Stimulated activated CD4-positive, alpha-beta T cell treated with anti-CD3 and anti-CD28 coated beads, TNF-alpha, amount 100 ng/mL, for 24 hours (primary cell): ENCODE results near the gene KDM5B.
"Not testable (repeated sequence)": the region's sequence is repeated elsewhere in the genome, so short reads cannot be mapped to it uniquely, and the experiment has no call there.

Source experiments
- DNase-seq, 3 experiments: peaks; one replicate each; pipeline ENCODE4 v3.0.0-alpha.2; 2020; ENCODE audit warnings: low read depth in 3 of 3

KDM5B gene

DNA sequence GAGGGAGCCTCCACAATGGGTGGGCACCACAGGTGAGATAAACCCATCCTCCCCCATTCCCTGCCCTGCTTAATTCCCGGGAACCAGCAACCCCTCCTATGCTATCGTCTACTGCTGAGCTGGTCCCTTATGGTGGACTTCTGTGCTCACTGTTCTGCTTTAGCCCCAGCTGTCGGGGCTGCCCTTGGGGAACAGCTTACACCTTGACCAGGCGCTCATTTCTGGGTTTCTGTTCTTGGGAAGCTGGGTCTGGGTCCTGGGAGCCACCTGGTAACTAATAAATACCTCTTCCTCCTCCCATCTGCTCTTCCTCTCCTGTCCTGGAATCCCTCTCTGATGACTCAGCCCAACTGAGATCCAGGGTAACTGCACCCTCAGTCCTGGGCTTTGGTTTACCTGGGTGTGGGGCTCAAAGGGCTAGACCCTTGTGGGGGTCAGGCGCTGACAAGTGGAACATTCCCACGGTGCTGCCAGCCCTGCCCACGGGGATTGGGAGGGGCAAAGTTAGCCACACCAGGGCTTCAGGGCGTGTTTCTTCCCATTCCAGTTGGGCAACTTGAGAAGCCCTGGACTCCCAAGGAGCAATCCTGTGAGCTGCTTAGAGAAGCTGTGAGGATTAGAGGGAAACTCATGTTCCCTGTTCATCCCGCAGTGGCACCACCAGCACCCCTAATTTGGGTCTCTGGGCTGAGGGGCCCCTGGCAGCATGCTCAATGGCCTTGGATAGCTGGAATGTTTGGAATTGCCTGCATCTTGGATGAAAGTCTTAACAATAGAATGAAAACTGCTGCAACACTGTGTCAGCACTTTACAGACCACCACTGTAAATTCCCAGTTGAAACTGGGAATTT is 4.2 kb upstream of the KDM5B start:
- DNase-seq: no peak

- DNase-seq: peak in 1 of 3 experiments; percentile 50
Observed at GRCh38 chr1:202811296-202812175, 3.3 kb upstream of the KDM5B start.

DNA sequence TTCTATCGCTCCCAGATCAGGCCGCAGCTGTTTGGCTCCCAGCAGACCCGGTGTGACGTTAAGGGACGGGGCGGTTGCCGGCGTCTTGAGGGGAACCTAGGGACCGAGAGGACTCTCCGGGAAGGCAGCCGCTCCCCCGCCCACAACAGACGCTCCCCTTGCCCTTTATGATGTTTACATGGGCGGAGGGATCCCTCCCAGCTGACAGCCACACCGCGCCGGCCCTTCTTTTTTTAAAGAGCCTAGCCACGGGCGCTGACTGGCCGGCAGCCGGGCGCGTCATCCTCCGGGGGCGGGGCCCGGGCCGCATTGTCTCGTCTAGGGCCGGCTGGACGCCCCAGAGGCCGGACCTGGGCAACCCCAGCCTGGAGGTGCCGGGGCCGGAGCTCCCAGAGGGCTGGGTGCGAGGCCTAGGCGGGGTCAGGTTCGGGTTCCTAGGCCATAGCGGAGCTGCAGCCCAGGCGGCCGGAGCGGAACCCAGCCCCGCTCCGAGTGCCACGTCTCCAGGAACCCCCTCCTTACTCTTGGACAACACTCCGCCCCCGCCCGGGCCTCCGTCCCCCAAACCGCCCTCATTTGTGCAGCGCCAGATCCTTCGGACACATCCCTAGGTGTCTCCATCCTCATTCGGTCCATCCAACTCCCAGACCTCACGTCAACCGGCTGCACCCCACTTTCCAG is 2.5 kb upstream of the KDM5B start, which contains the start of gene PCAT6:
TSS of gene PCAT6 (plus strand) at position 340 of the 681 bp plus-strand sequence.
- peak; percentile 72 to 87 (median 78) for DNase-seq

DNA sequence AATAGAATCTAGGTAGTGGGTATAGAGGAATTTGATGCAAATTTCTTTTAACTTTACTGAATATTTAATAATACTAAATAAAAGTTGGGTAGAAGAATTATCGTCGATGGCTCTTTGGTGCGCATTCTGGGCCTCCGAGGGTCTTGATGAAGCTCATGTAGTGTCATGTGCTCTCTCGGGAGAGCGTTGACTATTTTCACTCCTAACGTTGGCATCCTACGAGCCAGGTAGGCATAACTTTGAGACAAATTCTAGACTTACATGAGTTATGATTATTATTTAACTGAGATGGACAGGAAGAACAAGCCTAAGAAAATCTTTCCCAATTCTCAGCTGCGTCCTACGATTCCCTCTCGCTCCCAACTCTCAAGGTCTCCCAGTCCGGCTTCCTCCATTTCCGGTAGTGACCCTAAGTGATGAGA is 2.0 kb upstream of the KDM5B start:
- DNase-seq: no peak

- DNase-seq: no peak
Observed at GRCh38 chr1:202809597-202810159, 1.5 kb upstream of the KDM5B start.

GRCh38 chr1:202807451-202807925 is 733 bp downstream of the KDM5B start:
- DNase-seq: peak in 2 of 3 experiments; percentile 16 to 46

DNA sequence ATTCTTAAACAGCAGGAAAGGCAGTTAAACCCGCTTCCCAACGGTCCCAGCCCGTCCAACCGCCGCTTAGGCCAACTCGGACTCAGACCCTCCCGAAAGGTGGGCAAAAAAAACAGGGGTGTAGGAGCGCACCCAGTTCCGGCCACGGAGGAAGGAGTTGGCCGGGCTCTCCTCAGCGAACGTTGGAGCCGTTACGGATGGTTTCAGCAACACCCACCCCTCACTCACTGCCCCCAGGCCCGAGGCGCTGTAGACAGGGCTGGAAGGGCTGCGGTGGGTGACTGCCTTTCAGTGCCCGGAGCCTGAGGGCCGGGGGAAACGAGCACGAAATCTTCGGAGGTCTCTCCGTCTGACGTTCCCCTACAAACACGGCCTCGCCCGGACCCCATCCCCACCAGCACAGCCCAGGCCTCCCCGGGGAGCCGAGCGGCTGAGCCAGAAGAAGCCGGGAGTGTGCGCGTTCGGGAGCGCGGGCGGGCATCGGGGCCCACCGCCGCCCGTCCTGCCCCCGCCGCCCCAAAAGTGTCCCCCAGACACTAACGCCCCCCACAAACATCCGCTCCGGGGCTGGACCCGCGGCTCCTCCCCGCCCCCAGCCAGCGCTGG is 1.3 kb downstream of the KDM5B start:
- peak in 1 of 3 experiments; percentile 17 for DNase-seq

- peak in 1 of 3 experiments; percentile 13 for DNase-seq
Observed at GRCh38 chr1:202805886-202806844, 2.1 kb downstream of the KDM5B start.

DNA sequence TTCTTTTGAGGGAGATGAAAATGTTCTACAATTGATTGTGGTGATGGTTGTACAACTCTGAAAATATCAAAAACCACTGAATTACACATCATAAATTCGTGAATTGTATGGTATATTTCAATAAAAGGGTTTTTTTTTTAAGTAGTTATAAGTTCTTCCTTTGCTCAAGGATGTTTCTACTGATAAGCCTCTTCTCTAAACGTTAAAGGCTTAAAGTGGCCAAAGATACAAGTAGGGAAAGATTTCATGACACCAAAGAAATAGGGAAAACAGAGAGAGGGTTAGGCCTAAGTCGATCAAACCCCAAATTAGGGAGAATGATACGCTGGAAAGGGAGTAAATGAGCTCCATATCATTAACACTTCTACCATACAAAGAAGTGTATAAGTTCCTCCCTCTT is 4.1 kb downstream of the KDM5B start:
- no peak for DNase-seq

DNA sequence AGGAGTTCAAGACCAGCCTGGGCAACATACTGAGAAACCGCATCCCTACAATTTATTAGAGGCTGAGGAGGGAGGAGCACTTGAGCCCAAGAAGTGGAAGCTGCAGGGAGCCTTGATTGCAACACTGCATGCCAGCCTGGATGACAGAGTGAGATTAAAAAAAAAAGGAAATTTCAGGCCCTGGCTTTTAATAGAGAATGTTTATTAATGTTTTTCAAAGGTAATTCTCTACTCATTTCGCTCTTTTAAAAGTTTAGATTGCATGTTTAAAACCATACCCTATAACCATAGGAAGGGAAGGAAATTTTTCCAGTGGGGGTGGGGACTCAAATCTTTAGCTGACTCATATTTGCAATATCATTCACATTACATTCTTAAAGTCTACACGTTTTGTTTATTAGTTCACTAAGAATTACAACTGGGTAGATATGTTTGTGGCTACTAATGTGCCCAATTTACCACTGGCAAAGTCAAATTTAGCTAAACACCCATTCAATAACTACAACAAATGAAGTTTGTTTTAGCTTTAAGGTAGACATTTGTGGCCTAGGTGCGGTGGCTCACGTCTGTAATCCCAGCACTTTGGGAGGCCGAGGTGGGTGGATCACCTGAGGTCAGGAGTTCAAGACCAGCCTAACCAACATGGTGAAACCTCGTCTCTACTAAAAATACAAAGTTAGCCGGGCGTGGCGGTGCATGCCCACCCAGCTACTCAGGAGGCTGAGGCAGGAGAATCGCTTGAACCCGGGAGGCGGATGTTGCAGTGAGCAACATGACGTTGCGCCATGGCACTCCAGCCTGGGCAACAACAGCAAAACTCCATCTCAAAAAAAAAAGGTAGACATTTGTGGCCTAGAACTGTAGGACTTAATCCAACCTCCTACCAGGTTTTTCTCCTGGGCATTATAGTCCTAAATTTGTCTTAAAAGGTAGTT is 5.0 kb downstream of the KDM5B start:
- no peak for DNase-seq

DNA sequence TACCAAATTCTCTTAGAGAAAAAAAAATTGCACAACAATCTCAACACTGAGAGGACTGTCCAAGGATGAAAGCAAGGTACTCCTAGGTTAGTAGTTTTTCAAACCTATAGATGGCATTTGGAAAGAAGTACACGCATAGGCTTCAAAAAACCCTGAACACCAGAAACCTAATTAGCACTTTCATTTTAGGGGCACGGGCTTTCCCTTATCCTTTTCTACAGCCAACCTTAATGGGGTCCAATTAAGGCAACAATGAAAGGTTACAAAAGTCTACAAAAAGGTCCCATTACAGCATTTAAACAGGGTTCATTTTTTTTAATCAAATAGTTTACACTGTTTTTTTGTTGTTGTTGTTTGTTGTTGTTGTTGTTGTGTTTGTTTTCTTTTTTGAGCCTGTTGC is 6.2 kb downstream of the KDM5B start:
- DNase-seq: no peak

- DNase-seq: no peak
Observed at GRCh38 chr1:202801175-202801574, 7.0 kb downstream of the KDM5B start.

GRCh38 chr1:202800742-202801141 is 7.5 kb downstream of the KDM5B start:
- no peak for DNase-seq

DNA sequence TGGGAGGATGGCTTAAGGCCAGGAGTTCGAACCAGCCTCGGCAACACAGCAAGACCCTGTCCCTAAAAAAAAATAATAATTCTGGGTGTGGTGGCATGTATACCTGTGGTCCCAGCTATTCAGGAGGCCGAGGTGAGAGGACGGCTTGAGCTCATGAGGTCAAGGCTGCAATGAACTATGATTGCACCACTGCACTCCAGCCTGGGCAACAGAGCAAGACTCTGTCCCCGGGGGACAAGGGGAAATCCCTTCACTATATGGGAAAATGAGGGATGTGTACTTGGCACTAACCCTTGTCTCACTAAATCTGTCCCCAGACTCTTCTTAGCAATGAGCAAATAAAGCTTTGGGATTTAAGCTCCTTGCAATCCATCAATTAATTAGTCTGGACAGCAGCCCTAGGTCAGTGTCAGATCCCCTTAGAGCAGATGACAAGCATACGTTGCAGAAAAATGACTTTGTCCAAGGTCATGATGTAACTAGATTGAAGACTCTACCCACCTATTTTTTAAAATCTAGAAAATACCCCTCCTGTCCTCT is 9.4 kb downstream of the KDM5B start:
- DNase-seq: no peak

DNA sequence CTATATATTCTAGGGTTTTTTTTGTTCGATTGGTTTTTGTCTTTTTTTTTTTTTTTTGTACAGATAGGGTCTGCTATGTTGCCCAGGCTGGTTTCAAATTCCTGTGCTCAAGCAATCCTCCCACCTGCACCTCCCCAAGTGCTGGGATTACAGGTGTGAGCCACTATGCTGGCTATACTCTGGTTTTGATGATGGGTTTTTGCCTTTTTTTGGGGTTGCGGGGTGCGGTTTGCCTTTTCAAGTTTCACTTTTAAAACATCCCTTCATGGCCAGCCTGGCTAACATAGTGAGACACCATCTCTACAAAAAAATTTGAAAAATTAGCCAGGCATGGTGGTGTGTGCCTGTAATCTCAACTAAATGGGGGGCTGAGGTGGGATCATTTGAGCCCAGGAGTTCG is 10.0 kb downstream of the KDM5B start:
- DNase-seq: no peak

GRCh38 chr1:202796670-202797069 is 11.6 kb downstream of the KDM5B start:
- DNase-seq: no peak

GRCh38 chr1:202794931-202795330 is 13.3 kb downstream of the KDM5B start:
- DNase-seq: not testable (repeated sequence)

DNA sequence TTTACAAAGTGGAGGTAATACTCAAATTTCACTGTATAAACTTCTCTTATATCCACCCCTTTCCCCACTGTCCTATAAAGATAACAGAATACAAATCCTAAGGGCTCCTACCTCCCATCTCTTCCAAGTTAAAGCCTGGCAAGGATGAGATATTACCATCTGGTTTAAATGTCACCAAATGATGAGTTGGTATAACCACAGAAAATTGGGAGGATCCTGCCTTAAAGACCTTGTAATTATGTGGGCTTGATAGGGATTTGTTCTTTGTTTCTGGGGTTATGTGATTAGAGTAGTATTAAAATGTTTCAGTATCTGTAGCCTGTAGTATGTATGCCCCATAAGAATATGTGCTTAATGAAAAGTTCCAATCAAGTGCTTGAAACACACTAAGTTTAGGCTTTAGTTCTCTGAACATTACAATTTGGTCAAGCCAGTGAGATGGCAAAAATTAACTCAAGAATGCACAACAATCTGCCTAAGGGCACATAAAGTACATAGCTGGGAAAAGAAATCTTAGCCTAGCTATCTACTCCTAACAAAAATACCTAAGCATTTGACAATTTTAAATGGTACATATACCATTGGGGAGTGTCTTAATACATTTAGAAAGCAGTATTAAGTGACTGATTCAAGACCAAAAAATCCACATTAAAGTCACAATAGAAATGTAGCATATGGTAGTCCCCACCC is 14.0 kb downstream of the KDM5B start:
- DNase-seq: no peak
